ENCODE data around the gene CTTN.

- TF ChIP-seq GMEB1 (CRISPR knock-in tag; IDR thresholded peaks at IDR 0.05), result no peak
- no peak for TF ChIP-seq ZNF347 (CRISPR knock-in tag; IDR thresholded peaks at IDR 0.05; ENCODE audit: low read depth)
- TF ChIP-seq POLR2AphosphoS2 (IDR thresholded peaks at IDR 0.05; ENCODE audit: low read length), result no peak
- TF ChIP-seq POLR2AphosphoS5 (IDR thresholded peaks at IDR 0.05; ENCODE audit: control insufficient read depth, insufficient read depth, low read depth, low read length), result no peak
- TF ChIP-seq CTCF (IDR thresholded peaks at IDR 0.05 in 2 of 3, conservative IDR thresholded peaks at IDR 0.05 in 1 of 3; ENCODE audit: insufficient read depth in 2 of 3, low read depth in 1 of 3, low read length in 3 of 3), result no peak
- no peak for TF ChIP-seq POLR2A (conservative IDR thresholded peaks at IDR 0.05)
- no peak for TF ChIP-seq POLR3A (IDR thresholded peaks at IDR 0.05; ENCODE audit: borderline replicate concordance, extremely low read depth, insufficient read depth, insufficient read length)
- TF ChIP-seq E4F1 (CRISPR knock-in tag; IDR thresholded peaks at IDR 0.05; ENCODE audit: borderline replicate concordance), result no peak
- TF ChIP-seq EZH2 (IDR thresholded peaks at IDR 0.05; ENCODE audit: borderline replicate concordance, low read depth, low read length), result no peak
- no peak for TF ChIP-seq ZNF124 (CRISPR knock-in tag; IDR thresholded peaks at IDR 0.05)
These were observed 79.3 kb downstream of the CTTN start for GRCh38 chr11:70477609-70478008.

All from K562 (cell line).